Panc1 (cell line): ENCODE data around the gene ATE1. TPM values are rescaled to one million over a fixed set of nuclear protein-coding genes. Genes with fewer than 3 reads are reported as not detected.

Experiments used
- ATAC-seq: fragments of 200-7000 bp; cut with Tn5 transposase; 2 replicates; pipeline ENCODE4 v1.9.1; 2020; ENCODE audit warnings: mild to moderate bottlenecking, moderate library complexity
- BruUV-seq: library from RNA; stranded (reverse); fragments of 400-500 nt; replicated peaks from 2 replicates; lab custom pipeline; 2021; lab: Mats Ljungman, UMichigan
- CTCF ChIA-PET: fragments of 300-600 bp; sonication (Branson Sonifier 250); formaldehyde crosslinking; loops from one replicate; lab custom pipeline; 2022; ENCODE audit warnings: antibody characterized with exemption; lab: Charles Lee
- POLR2A ChIA-PET: fragments of 300-600 bp; sonication (Branson Sonifier 250); formaldehyde crosslinking; loops from one replicate; lab custom pipeline; 2022; ENCODE audit warnings: antibody characterized with exemption; lab: Charles Lee
- DNase-seq: peaks from one replicate; pipeline ENCODE4 v3.0.0-alpha.2; 2010; ENCODE audit warnings: low read depth, low spot score
- H3K27ac ChIP-seq: 2 replicates; pipeline ENCODE4 v1.5.1; 2011; ENCODE audit warnings: mild to moderate bottlenecking, low read length, inconsistent platforms
- H3K27me3 ChIP-seq: fragments of 200-500 bp; sonication (Bioruptor generic); 2 replicates; pipeline ENCODE4 v1.6.0; 2014; ENCODE audit warnings: low read length, inconsistent platforms; ENCODE audit not compliant: control insufficient read depth, insufficient read depth
- H3K36me3 ChIP-seq: fragments of 200-500 bp; sonication (Bioruptor generic); 2 replicates; pipeline ENCODE4 v1.5.1; 2014; ENCODE audit warnings: inconsistent platforms, mild to moderate bottlenecking, low read length, moderate library complexity; ENCODE audit not compliant: control insufficient read depth, insufficient read depth
- H3K4me1 ChIP-seq: 2 replicates; pipeline ENCODE4 v1.5.1; 2011; ENCODE audit warnings: inconsistent platforms, mild to moderate bottlenecking, low read length, moderate library complexity; ENCODE audit not compliant: control insufficient read depth, insufficient read depth
- H3K4me3 ChIP-seq, 2 experiments: 2 replicates each; pipeline ENCODE4 v1.5.1; 2011 to 2012; ENCODE audit warnings: low read depth in 2 of 2, low read length in 2 of 2, mild to moderate bottlenecking in 2 of 2, inconsistent platforms in 1 of 2, moderate library complexity in 1 of 2
- H3K9me3 ChIP-seq: fragments of 200-500 bp; sonication (Bioruptor generic); 2 replicates; pipeline ENCODE4 v1.5.1; 2014; ENCODE audit warnings: low read depth, mild to moderate bottlenecking, inconsistent platforms, low read length, moderate library complexity; ENCODE audit not compliant: control insufficient read depth, insufficient read depth
- CTCF ChIP-seq: fragments of 450-650 bp; IDR thresholded peaks from 2 replicates; pipeline ENCODE4 v1.5.1; 2017; ENCODE audit warnings: mild to moderate bottlenecking
- POLR2AphosphoS5 ChIP-seq: IDR thresholded peaks from 2 replicates; pipeline ENCODE4 v1.6.1; 2012; ENCODE audit warnings: mild to moderate bottlenecking, low read depth, low read length, moderate library complexity
- REST ChIP-seq, 2 experiments: IDR thresholded peaks; 2 replicates each; pipeline ENCODE4 v1.6.1; 2011 to 2012; ENCODE audit warnings: low read depth in 2 of 2, control low read depth in 1 of 2, low read length in 1 of 2, mild to moderate bottlenecking in 1 of 2, moderate library complexity in 1 of 2; ENCODE audit not compliant: insufficient read depth in 1 of 2
- SIN3A ChIP-seq: IDR thresholded peaks from 2 replicates; pipeline ENCODE4 v1.6.1; 2012; ENCODE audit warnings: low read depth, mild to moderate bottlenecking, low read length, moderate library complexity, borderline replicate concordance; ENCODE audit not compliant: insufficient read depth
- TCF7L2 ChIP-seq: IDR thresholded peaks from 2 replicates; pipeline ENCODE4 v1.6.1; 2011; ENCODE audit warnings: mild to moderate bottlenecking, low read depth, low read length, inconsistent platforms
- in situ Hi-C: cut with HindIII; loops from 2 replicates; pipeline ENCODE4 v1.10.0; 2016; ENCODE audit warnings: low sequenced_read_pairs, low pct_unique_long_range_greater_than_20kb
- intact Hi-C: fragments of 100-400 bp; cut with micrococcal nuclease; formaldehyde crosslinking; loops from one replicate; pipeline ENCODE4 v1.10.0; 2022; ENCODE audit not compliant: unreplicated experiment
- total RNA-seq: library from RNA; stranded (reverse); gene quantifications from one replicate; pipeline ENCODE4 v1.2.1, GENCODE V29; 2021; ENCODE audit not compliant: unreplicated experiment

ATE1 gene
- total RNA-seq, 1 experiment from 2014 or later = 45.5 TPM

GRCh38 chr10:121936295-121936694 lies 8.5 kb upstream of the ATE1 start:
- Histone ChIP-seq H3K4me1 (no peaks in the 10 kb centered on the region), H3K36me3 (no peaks in the 10 kb centered on the region), H3K4me3 (no peak overlapping the region), H3K9me3 (no peaks in the 10 kb centered on the region), H3K27ac (peak overlapping the region; percentile 3; the same call in 1 of the 2 replicates), H3K27me3 (no peaks in the 10 kb centered on the region)
- TF ChIP-seq POLR2AphosphoS5 (no peak), CTCF (no peak), SIN3A (no peak), REST (IDR thresholded peaks at IDR 0.05; ENCODE audit: insufficient read depth in 1 of 2, low read depth in 2 of 2, low read length in 1 of 2) (no peak), TCF7L2 (no peak)
- ATAC-seq (no peak), DNase-seq (no peak)
- ChIA-PET POLR2A (interaction anchor here (0.6 kb wide), 1 partner anchor 177 kb away, joined by 4 read pairs; no protein-coding TSS in a partner anchor), CTCF (no interaction called here)
- in situ Hi-C loops = no loop called here
- intact Hi-C loops = no loop called here
- BruUV-seq = no TSS peak

- ChIA-PET POLR2A (no interaction called here), CTCF (no interaction called here)
- H3K4me1 ChIP-seq = peaks cover 5% of the 10 kb centered on the region; the same call in 1 of the 2 replicates
- BruUV-seq = no TSS peak
- TF ChIP-seq REST (IDR thresholded peaks at IDR 0.05; ENCODE audit: insufficient read depth in 1 of 2, low read depth in 2 of 2, low read length in 1 of 2) = no peak
- 0 out of 2 replicates have a peak, but pooled peaks have one; percentile 24 for TF ChIP-seq POLR2AphosphoS5
- peak; percentile 95 for TF ChIP-seq TCF7L2
- TF ChIP-seq SIN3A = no peak
- no peaks in the 10 kb centered on the region for H3K9me3 ChIP-seq
- peak; percentile 81 for ATAC-seq
- intact Hi-C loops = no loop called here
- no peak overlapping the region for H3K4me3 ChIP-seq
- no peaks in the 10 kb centered on the region for H3K36me3 ChIP-seq
- in situ Hi-C loops = no loop called here
- no peak for DNase-seq
- H3K27me3 ChIP-seq = no peaks in the 10 kb centered on the region
- H3K27ac ChIP-seq = no peak overlapping the region
These were observed 7.9 kb upstream of the ATE1 start for GRCh38 chr10:121935702-121936101.
